ENCODE measurements around the gene LRRC27. TPM values are rescaled to one million over a fixed set of nuclear protein-coding genes. Genes with fewer than 3 reads are reported as not detected.

Gene LRRC27
- polyA plus RNA-seq, 2 of the 4 experiments (the other 2 are of a cell fraction), result 6.5 to 6.9 TPM

DNA sequence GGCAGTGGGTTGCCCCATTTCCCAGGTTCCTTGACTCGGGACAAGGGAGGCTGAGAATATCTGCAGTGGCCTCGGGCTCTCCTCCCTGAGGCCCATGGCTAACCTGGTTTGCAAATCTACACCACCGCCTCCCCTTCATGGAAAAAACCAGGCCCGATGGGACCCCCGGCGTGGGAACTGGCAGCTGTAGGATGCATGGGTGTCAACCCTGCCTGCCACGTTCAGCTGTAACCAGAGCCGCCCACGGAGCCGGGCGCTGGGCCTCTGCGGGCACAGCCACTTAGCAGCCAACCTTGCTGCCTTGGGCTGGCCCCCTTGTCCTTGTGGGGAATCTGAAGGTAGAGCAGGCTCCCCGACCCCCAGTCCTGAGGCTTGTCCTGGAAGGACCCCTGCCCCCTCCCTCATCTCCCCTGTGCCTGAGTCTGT lies 66.6 kb downstream of the LRRC27 start:
- POLR2A ChIA-PET, result no interaction called here

DNA sequence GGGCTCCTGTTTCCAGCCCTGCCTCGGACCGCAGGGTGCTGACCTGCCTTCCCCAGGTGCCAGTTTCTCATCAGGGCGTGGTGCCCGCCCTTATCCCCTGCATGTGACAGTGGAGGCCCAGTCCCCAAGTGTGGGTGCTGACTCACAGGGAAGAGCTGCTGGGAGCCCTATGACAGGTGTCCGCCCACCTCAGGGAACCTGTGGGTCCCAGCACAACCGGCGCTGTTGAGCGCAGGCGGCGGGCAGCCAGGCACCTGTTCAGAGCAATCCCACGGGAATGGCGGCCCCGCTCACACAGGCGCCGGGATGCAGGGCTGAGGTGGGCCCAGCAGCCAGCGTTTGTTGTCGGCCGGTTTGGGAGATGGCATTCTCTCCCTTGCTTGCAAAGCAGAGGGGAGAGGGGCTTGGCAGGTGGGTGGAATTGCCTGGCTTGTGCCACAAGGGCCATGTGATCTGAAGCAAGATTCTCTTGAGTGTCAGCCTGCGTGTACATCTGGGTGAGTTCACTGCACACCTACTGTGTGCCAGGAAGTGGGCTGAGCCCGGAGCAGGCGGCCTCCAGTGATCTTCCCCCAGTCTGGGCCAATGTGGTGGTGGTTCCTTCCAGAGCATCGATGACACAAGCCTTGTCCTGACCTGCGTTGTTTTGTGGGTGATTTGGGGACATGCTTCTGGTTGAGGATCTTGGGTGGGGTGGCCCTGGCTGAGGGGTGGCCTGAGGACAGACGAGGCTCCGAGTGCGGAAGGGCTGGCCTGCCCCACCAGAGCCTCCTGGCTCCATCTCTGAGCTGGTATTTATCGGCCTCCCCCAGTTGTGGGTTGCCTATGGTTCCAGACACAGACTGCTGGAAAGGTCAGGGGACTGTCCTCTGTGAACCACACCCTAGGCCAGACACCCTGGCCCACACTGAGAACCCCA lies 67.4 kb downstream of the LRRC27 start:
- H3K27ac ChIP-seq, result 0 out of 6 replicates have a peak overlapping the region, but pooled peaks of 1 of the 2 experiments have one; percentile 99
- TF ChIP-seq PHF8 (IDR thresholded peaks at IDR 0.05; ENCODE audit: borderline replicate concordance, low read depth) (no peak), HDAC2 (IDR thresholded peaks at IDR 0.05) (no peak), EP300 (IDR thresholded peaks at IDR 0.05) (no peak), MAZ (IDR thresholded peaks at IDR 0.05; ENCODE audit: borderline replicate concordance, low read depth, low read length) (no peak), EHF (CRISPR knock-in tag; IDR thresholded peaks at IDR 0.05) (no peak)
- TF ChIP-seq, protein P1, sequence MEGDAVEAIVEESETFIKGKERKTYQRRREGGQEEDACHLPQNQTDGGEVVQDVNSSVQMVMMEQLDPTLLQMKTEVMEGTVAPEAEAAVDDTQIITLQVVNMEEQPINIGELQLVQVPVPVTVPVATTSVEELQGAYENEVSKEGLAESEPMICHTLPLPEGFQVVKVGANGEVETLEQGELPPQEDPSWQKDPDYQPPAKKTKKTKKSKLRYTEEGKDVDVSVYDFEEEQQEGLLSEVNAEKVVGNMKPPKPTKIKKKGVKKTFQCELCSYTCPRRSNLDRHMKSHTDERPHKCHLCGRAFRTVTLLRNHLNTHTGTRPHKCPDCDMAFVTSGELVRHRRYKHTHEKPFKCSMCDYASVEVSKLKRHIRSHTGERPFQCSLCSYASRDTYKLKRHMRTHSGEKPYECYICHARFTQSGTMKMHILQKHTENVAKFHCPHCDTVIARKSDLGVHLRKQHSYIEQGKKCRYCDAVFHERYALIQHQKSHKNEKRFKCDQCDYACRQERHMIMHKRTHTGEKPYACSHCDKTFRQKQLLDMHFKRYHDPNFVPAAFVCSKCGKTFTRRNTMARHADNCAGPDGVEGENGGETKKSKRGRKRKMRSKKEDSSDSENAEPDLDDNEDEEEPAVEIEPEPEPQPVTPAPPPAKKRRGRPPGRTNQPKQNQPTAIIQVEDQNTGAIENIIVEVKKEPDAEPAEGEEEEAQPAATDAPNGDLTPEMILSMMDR (IDR thresholded peaks at IDR 0.05), result no peak
- TF ChIP-seq, protein P2, sequence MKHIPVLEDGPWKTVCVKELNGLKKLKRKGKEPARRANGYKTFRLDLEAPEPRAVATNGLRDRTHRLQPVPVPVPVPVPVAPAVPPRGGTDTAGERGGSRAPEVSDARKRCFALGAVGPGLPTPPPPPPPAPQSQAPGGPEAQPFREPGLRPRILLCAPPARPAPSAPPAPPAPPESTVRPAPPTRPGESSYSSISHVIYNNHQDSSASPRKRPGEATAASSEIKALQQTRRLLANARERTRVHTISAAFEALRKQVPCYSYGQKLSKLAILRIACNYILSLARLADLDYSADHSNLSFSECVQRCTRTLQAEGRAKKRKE (CRISPR knock-in tag; IDR thresholded peaks at IDR 0.05; ENCODE audit: low read depth), result no peak
- ChIA-PET CTCF (interaction anchor here (0.8 to 1.0 kb wide), 2 partner anchors 44 to 46 kb away, joined by 3 read pairs; no protein-coding TSS in a partner anchor), POLR2A (no interaction called here)
- peaks cover 27% of the 10 kb centered on the region for H3K4me1 ChIP-seq
- no peak overlapping the region for H3K4me3 ChIP-seq
- WGBS (ENCODE audit: missing lambda C conversion rate), result 90% methylated on average over 9 of the region's 27 CpGs
- DNase-seq (ENCODE audit: low read depth in 1 of 2, low spot score in 1 of 2) (no peak), FAIRE-seq (no peak), ATAC-seq (no peak)
- H3K4me2 ChIP-seq, result no peak overlapping the region; the same call in 2 of the 3 replicates
- H3K9me3 ChIP-seq, result no peaks in the 10 kb centered on the region

More for the DNA sequence above, 66.6 kb downstream of the LRRC27 start:
- ATAC-seq (no peak), FAIRE-seq (no peak), DNase-seq (ENCODE audit: low read depth in 1 of 2, low spot score in 1 of 2) (no peak)
- CTCF ChIA-PET, result interaction anchor here (0.5 to 1.7 kb wide), 5 partner anchors 12 to 80 kb away, joined by 3 to 4 read pairs (median 3); no protein-coding TSS in a partner anchor
- Histone ChIP-seq H3K9me3 (no peaks in the 10 kb centered on the region), H3K4me3 (peak overlapping the region; percentile 100; the same call in 1 of the 3 replicates), H3K4me2 (peak overlapping the region; percentile 98), H3K4me1 (peaks cover 27% of the 10 kb centered on the region), H3K27ac (peak overlapping the region; percentile 98 to 99; a peak in 4 of 6 replicates)
- WGBS (ENCODE audit: missing lambda C conversion rate), result 85% methylated on average over 12 of the region's 13 CpGs
- TF ChIP-seq EHF (CRISPR knock-in tag; IDR thresholded peaks at IDR 0.05), result no peak

DNA sequence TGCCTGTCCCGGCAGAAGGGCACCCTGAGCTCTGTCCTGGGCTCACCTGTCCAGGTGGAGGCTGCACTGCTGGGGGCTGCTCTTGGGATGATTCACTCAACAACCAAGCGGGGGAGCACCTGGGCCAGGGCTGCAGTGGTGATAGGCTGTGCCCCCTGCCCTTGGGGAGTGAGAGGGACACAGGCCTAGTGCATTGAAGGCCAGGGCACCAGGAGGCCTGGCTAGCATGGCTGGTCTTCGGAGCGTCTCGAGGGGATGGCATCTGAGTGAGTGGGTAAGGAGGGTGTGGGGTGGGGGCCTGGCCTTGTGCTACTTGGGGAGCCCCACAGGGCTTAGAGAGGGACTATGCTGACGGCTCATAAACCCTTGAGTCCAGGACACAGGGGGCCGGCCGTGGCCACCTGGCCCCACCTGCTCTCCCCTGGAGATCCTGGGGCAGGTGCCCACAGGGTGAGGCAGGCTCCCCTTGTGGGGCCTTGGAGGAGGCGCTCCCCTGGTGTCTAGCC lies 68.1 kb downstream of the LRRC27 start:
- DNase-seq (ENCODE audit: low read depth in 1 of 2, low spot score in 1 of 2) (no peak), FAIRE-seq (no peak), ATAC-seq (peak in 1 of 2 experiments; percentile 8; a peak in 2 of 6 replicates)
- no peaks in the 10 kb centered on the region for H3K9me3 ChIP-seq
- no peak overlapping the region for H3K27ac ChIP-seq
- WGBS (ENCODE audit: missing lambda C conversion rate), result 89% methylated on average over 5 of the region's 9 CpGs
- POLR2A ChIA-PET, result no interaction called here
- H3K4me3 ChIP-seq, result no peak overlapping the region
- peaks cover 22% of the 10 kb centered on the region for H3K4me1 ChIP-seq
- no peak overlapping the region for H3K4me2 ChIP-seq
- CTCF ChIA-PET, result no interaction called here
- TF ChIP-seq RARB (CRISPR knock-in tag; IDR thresholded peaks at IDR 0.05) (no peak), KDM5A (IDR thresholded peaks at IDR 0.05) (no peak), RNF2 (IDR thresholded peaks at IDR 0.05; ENCODE audit: borderline replicate concordance, low read depth) (no peak), PHF8 (IDR thresholded peaks at IDR 0.05; ENCODE audit: borderline replicate concordance, low read depth) (no peak), ZFP36 (IDR thresholded peaks at IDR 0.05; ENCODE audit: borderline replicate concordance, partially characterized antibody) (no peak), ZNF302 (CRISPR knock-in tag; IDR thresholded peaks at IDR 0.05) (no peak), FOXS1 (CRISPR knock-in tag; IDR thresholded peaks at IDR 0.05) (no peak), MAZ (IDR thresholded peaks at IDR 0.05; ENCODE audit: borderline replicate concordance, low read depth, low read length) (no peak), MAFK (IDR thresholded peaks at IDR 0.05; ENCODE audit: partially characterized antibody) (no peak)
- TF ChIP-seq, protein P3, sequence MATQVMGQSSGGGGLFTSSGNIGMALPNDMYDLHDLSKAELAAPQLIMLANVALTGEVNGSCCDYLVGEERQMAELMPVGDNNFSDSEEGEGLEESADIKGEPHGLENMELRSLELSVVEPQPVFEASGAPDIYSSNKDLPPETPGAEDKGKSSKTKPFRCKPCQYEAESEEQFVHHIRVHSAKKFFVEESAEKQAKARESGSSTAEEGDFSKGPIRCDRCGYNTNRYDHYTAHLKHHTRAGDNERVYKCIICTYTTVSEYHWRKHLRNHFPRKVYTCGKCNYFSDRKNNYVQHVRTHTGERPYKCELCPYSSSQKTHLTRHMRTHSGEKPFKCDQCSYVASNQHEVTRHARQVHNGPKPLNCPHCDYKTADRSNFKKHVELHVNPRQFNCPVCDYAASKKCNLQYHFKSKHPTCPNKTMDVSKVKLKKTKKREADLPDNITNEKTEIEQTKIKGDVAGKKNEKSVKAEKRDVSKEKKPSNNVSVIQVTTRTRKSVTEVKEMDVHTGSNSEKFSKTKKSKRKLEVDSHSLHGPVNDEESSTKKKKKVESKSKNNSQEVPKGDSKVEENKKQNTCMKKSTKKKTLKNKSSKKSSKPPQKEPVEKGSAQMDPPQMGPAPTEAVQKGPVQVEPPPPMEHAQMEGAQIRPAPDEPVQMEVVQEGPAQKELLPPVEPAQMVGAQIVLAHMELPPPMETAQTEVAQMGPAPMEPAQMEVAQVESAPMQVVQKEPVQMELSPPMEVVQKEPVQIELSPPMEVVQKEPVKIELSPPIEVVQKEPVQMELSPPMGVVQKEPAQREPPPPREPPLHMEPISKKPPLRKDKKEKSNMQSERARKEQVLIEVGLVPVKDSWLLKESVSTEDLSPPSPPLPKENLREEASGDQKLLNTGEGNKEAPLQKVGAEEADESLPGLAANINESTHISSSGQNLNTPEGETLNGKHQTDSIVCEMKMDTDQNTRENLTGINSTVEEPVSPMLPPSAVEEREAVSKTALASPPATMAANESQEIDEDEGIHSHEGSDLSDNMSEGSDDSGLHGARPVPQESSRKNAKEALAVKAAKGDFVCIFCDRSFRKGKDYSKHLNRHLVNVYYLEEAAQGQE (IDR thresholded peaks at IDR 0.05), result no peak
- TF ChIP-seq, protein P4, sequence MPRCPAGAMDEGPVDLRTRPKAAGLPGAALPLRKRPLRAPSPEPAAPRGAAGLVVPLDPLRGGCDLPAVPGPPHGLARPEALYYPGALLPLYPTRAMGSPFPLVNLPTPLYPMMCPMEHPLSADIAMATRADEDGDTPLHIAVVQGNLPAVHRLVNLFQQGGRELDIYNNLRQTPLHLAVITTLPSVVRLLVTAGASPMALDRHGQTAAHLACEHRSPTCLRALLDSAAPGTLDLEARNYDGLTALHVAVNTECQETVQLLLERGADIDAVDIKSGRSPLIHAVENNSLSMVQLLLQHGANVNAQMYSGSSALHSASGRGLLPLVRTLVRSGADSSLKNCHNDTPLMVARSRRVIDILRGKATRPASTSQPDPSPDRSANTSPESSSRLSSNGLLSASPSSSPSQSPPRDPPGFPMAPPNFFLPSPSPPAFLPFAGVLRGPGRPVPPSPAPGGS (IDR thresholded peaks at IDR 0.05), result no peak
- TF ChIP-seq, protein P5, sequence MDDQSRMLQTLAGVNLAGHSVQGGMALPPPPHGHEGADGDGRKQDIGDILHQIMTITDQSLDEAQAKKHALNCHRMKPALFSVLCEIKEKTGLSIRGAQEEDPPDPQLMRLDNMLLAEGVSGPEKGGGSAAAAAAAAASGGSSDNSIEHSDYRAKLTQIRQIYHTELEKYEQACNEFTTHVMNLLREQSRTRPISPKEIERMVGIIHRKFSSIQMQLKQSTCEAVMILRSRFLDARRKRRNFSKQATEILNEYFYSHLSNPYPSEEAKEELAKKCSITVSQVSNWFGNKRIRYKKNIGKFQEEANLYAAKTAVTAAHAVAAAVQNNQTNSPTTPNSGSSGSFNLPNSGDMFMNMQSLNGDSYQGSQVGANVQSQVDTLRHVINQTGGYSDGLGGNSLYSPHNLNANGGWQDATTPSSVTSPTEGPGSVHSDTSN (IDR thresholded peaks at IDR 0.05), result no peak
- TF ChIP-seq, protein P6, sequence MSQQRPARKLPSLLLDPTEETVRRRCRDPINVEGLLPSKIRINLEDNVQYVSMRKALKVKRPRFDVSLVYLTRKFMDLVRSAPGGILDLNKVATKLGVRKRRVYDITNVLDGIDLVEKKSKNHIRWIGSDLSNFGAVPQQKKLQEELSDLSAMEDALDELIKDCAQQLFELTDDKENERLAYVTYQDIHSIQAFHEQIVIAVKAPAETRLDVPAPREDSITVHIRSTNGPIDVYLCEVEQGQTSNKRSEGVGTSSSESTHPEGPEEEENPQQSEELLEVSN (IDR thresholded peaks at IDR 0.05; ENCODE audit: borderline replicate concordance, low read depth), result no peak
- TF ChIP-seq, protein P7, sequence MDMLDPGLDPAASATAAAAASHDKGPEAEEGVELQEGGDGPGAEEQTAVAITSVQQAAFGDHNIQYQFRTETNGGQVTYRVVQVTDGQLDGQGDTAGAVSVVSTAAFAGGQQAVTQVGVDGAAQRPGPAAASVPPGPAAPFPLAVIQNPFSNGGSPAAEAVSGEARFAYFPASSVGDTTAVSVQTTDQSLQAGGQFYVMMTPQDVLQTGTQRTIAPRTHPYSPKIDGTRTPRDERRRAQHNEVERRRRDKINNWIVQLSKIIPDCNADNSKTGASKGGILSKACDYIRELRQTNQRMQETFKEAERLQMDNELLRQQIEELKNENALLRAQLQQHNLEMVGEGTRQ (IDR thresholded peaks at IDR 0.05), result no peak
